Astrocyte (in vitro differentiated cells and primary cell): ENCODE measurements around the gene TNRC6C. TPM values are rescaled to one million over a fixed set of nuclear protein-coding genes. Genes with fewer than 3 reads are reported as not detected.

Experiments used
- DNase-seq: peaks from one replicate; pipeline ENCODE4 v3.0.0-alpha.2; 2010; ENCODE audit warnings: low read depth
- FAIRE-seq: peaks from 2 replicates; lab custom pipeline; 2011; peaks lifted over from hg19 to GRCh38; lab: Jason Lieb, UNC
- H2AFZ ChIP-seq: 2 replicates; pipeline ENCODE4 v1.6.0; 2012; ENCODE audit warnings: low read depth, low read length, inconsistent platforms
- H3K27ac ChIP-seq: 2 replicates; pipeline ENCODE4 v1.5.1; 2011; ENCODE audit warnings: low read depth, low read length, inconsistent platforms
- H3K27me3 ChIP-seq: 2 replicates; pipeline ENCODE4 v1.6.0; 2011; ENCODE audit warnings: low read length, inconsistent platforms; ENCODE audit not compliant: insufficient read depth
- H3K36me3 ChIP-seq: 2 replicates; pipeline ENCODE4 v1.5.1; 2011; ENCODE audit warnings: low read length, inconsistent platforms; ENCODE audit not compliant: insufficient read depth
- H3K4me1 ChIP-seq: 2 replicates; pipeline ENCODE4 v1.5.1; 2011; ENCODE audit warnings: low read length, inconsistent platforms; ENCODE audit not compliant: insufficient read depth
- H3K4me2 ChIP-seq: 2 replicates; pipeline ENCODE4 v1.6.0; 2012; ENCODE audit warnings: low read length, inconsistent platforms
- H3K4me3 ChIP-seq: 2 replicates; pipeline ENCODE4 v1.5.1; 2011; ENCODE audit warnings: low read depth, mild to moderate bottlenecking, low read length, inconsistent platforms; ENCODE audit not compliant: insufficient read depth
- H3K79me2 ChIP-seq: 2 replicates; pipeline ENCODE4 v1.6.0; 2012; ENCODE audit warnings: mild to moderate bottlenecking, low read length, inconsistent platforms; ENCODE audit not compliant: insufficient read depth
- H3K9ac ChIP-seq: 2 replicates; pipeline ENCODE4 v1.6.0; 2012; ENCODE audit warnings: mild to moderate bottlenecking, low read length, inconsistent platforms
- H3K9me3 ChIP-seq: 2 replicates; pipeline ENCODE4 v1.5.1; 2012; ENCODE audit warnings: low read depth, mild to moderate bottlenecking, low read length, inconsistent platforms; ENCODE audit not compliant: insufficient read depth
- H4K20me1 ChIP-seq: 2 replicates; pipeline ENCODE4 v1.6.0; 2012; ENCODE audit warnings: low read length, inconsistent platforms; ENCODE audit not compliant: insufficient read depth
- H3K27ac Mint-ChIP-seq: one replicate; pipeline ENCODE4 v1.8.0; 2021; ENCODE audit warnings: mild to moderate bottlenecking, mixed read lengths; ENCODE audit not compliant: unreplicated experiment
- H3K27me3 Mint-ChIP-seq: one replicate; pipeline ENCODE4 v1.8.0; 2021; ENCODE audit warnings: low read depth, mixed read lengths; ENCODE audit not compliant: unreplicated experiment
- H3K36me3 Mint-ChIP-seq: one replicate; pipeline ENCODE4 v1.8.0; 2021; ENCODE audit warnings: low read depth, mixed read lengths; ENCODE audit not compliant: unreplicated experiment
- H3K4me1 Mint-ChIP-seq: one replicate; pipeline ENCODE4 v1.8.0; 2021; ENCODE audit warnings: low read depth, mixed read lengths; ENCODE audit not compliant: unreplicated experiment
- H3K4me3 Mint-ChIP-seq: one replicate; pipeline ENCODE4 v1.8.0; 2021; ENCODE audit warnings: mild to moderate bottlenecking, moderate library complexity, mixed read lengths; ENCODE audit not compliant: unreplicated experiment
- H3K9me3 Mint-ChIP-seq: one replicate; pipeline ENCODE4 v1.8.0; 2021; ENCODE audit warnings: mild to moderate bottlenecking, mixed read lengths; ENCODE audit not compliant: unreplicated experiment
- EZH2 ChIP-seq: IDR thresholded peaks from 2 replicates; pipeline ENCODE4 v1.6.1; 2012; ENCODE audit warnings: mild to moderate bottlenecking, low read length, inconsistent platforms; ENCODE audit not compliant: insufficient read depth
- total RNA-seq: library from RNA; stranded (reverse); gene quantifications from 2 replicates; pipeline ENCODE4 v1.2.1, GENCODE V29; 2021
- TF ChIP-seq, protein P1 (sequence below): IDR thresholded peaks from 2 replicates; pipeline ENCODE4 v1.5.1; 2011; ENCODE audit warnings: low read depth, mild to moderate bottlenecking, inconsistent platforms, low read length, moderate library complexity; ENCODE audit not compliant: insufficient read depth

The TNRC6C gene
- total RNA-seq, 1 donor from 2014 or later, result 7.3 TPM

DNA sequence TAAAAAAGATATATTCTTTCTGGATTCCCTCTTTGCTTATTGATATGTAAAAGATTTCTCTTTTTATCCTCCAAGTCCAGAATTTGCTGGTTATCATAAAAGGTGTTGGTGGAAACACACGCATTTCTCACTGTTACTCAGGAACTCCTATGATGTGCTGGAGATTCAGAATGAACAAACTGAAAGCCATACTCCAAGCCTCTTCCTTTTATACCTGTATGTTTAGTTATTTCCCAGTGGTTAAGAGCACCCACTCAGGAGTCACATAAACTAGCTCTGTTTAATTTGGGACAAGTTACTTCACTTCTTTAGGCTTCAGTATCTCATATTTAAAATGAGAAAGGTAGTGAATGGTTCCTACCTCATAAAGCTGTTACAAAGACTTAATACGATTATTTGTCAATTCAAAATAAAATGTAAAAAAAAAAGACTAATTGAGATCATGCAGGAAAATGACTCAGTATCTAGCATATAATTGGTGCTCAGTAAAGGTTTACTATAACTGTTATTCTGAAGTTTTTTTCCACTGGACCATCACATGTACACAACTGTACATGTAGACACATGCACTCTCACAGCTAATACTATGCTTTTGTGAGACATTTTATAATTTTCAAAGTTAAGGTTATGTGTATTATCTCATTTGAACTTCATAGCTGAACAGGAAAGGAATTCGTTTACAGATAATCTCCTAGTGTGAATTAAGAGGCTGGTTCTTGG lies 47.1 kb downstream of the TNRC6C start:
- Histone ChIP-seq H3K27me3 (no peaks in the 10 kb centered on the region), H3K79me2 (peaks cover 4% of the 10 kb centered on the region), H3K4me1 (peaks cover 8% of the 10 kb centered on the region), H2AFZ (no peak overlapping the region), H3K36me3 (no peaks in the 10 kb centered on the region), H4K20me1 (no peaks in the 10 kb centered on the region), H3K4me3 (no peak overlapping the region), H3K4me2 (no peak overlapping the region), H3K9ac (no peak overlapping the region), H3K9me3 (no peaks in the 10 kb centered on the region), H3K27ac (no peak overlapping the region)
- no peak for DNase-seq
- H3K4me3 Mint-ChIP-seq, result no peak overlapping the region
- no peaks in the 10 kb centered on the region for H3K36me3 Mint-ChIP-seq
- H3K9me3 Mint-ChIP-seq, result no peaks in the 10 kb centered on the region
- FAIRE-seq, result peak; percentile 69
- H3K27ac Mint-ChIP-seq, result no peak overlapping the region
- H3K4me1 Mint-ChIP-seq, result peaks cover 6% of the 10 kb centered on the region
- H3K27me3 Mint-ChIP-seq, result no peaks in the 10 kb centered on the region
- TF ChIP-seq, protein P1, sequence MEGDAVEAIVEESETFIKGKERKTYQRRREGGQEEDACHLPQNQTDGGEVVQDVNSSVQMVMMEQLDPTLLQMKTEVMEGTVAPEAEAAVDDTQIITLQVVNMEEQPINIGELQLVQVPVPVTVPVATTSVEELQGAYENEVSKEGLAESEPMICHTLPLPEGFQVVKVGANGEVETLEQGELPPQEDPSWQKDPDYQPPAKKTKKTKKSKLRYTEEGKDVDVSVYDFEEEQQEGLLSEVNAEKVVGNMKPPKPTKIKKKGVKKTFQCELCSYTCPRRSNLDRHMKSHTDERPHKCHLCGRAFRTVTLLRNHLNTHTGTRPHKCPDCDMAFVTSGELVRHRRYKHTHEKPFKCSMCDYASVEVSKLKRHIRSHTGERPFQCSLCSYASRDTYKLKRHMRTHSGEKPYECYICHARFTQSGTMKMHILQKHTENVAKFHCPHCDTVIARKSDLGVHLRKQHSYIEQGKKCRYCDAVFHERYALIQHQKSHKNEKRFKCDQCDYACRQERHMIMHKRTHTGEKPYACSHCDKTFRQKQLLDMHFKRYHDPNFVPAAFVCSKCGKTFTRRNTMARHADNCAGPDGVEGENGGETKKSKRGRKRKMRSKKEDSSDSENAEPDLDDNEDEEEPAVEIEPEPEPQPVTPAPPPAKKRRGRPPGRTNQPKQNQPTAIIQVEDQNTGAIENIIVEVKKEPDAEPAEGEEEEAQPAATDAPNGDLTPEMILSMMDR, result no peak
- TF ChIP-seq EZH2, result no peak

DNA sequence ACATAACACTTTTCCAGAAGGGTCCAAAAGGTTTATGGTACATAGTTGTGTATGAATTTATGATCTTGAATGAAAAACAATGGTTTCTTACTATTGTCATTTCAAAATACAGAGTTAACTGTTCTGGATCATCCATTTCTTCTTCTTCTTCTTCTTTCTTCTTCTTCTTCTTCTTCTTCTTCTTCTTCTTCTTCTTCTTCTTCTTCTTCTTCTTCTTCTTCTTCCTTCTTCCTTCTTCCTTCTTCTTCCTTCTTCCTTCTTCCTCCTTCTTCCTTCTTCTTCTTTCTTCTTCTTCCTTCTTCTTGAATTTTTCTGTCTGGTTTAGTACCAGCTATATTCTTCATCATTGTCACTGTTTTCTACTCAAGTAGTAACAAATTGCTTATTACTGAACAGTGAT lies 47.8 kb downstream of the TNRC6C start:
- peaks cover under 1% of the 10 kb centered on the region for H3K4me1 ChIP-seq
- TF ChIP-seq, protein P1, result no peak
- no peak for TF ChIP-seq EZH2
- no peak overlapping the region for H3K4me3 ChIP-seq
- Mint-ChIP-seq H3K9me3 (no peaks in the 10 kb centered on the region), H3K4me3 (no peak overlapping the region), H3K27ac (no peak overlapping the region), H3K36me3 (no peaks in the 10 kb centered on the region), H3K27me3 (no peaks in the 10 kb centered on the region), H3K4me1 (peaks cover under 1% of the 10 kb centered on the region)
- no peak overlapping the region for H3K4me2 ChIP-seq
- H3K79me2 ChIP-seq, result peaks cover under 1% of the 10 kb centered on the region
- H3K27me3 ChIP-seq, result no peaks in the 10 kb centered on the region
- no peak overlapping the region for H2AFZ ChIP-seq
- H3K9ac ChIP-seq, result no peak overlapping the region
- no peaks in the 10 kb centered on the region for H4K20me1 ChIP-seq
- H3K9me3 ChIP-seq, result no peaks in the 10 kb centered on the region
- FAIRE-seq (no peak), DNase-seq (no peak)
- no peak overlapping the region for H3K27ac ChIP-seq
- no peaks in the 10 kb centered on the region for H3K36me3 ChIP-seq

DNA sequence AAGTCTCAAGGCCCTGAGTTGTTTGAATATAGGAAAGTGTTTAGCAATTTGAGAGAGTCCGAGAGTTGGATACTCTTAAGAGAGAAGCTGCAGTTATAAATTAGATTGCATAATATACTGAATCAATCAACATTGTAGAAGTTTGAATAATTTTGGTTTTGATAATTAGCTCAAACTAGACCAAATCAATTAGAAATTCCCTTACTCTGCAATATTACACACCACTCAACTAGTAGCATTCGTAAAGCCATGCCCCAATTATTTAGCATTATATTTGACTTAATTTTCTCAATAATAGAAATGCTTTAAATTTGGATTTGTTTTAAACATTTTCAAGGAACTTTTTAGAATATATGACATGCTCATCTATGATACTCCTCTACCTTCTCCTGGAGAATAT lies 49.1 kb downstream of the TNRC6C start:
- no peak for DNase-seq
- Histone ChIP-seq H3K79me2 (no peaks in the 10 kb centered on the region), H3K36me3 (no peaks in the 10 kb centered on the region), H3K4me1 (no peaks in the 10 kb centered on the region), H3K9me3 (no peaks in the 10 kb centered on the region), H4K20me1 (no peaks in the 10 kb centered on the region), H3K27me3 (no peaks in the 10 kb centered on the region), H2AFZ (no peak overlapping the region), H3K27ac (no peak overlapping the region), H3K4me3 (no peak overlapping the region), H3K4me2 (no peak overlapping the region), H3K9ac (no peak overlapping the region)
- no peak for FAIRE-seq
- H3K4me3 Mint-ChIP-seq, result no peak overlapping the region
- no peaks in the 10 kb centered on the region for H3K36me3 Mint-ChIP-seq
- no peaks in the 10 kb centered on the region for H3K4me1 Mint-ChIP-seq
- no peaks in the 10 kb centered on the region for H3K9me3 Mint-ChIP-seq
- H3K27me3 Mint-ChIP-seq, result peaks cover 2% of the 10 kb centered on the region
- no peak for TF ChIP-seq EZH2
- TF ChIP-seq, protein P1, result no peak
- no peak overlapping the region for H3K27ac Mint-ChIP-seq
